Endothelial cell of umbilical vein (primary cell): Measurements from ENCODE around the gene LURAP1L. TPM values are rescaled to one million over a fixed set of nuclear protein-coding genes. Genes with fewer than 3 reads are reported as not detected.

Experiments used
- BruUV-seq: library from RNA; stranded (reverse); fragments of 400-500 nt; replicated peaks from 2 replicates; lab custom pipeline; 2021; lab: Mats Ljungman, UMichigan
- CTCF ChIA-PET: fragments of 300-600, 350-600 bp; sonication (Branson Sonifier 250); formaldehyde crosslinking; loops from one replicate; lab custom pipeline; 2021; ENCODE audit warnings: antibody characterized with exemption, inconsistent platforms; lab: Charles Lee
- POLR2A ChIA-PET: fragments of 300-600, 350-600 bp; sonication (Branson Sonifier 250); formaldehyde crosslinking; loops from one replicate; lab custom pipeline; 2021; ENCODE audit warnings: antibody characterized with exemption, inconsistent platforms; lab: Charles Lee
- DNase-seq: peaks from one replicate; pipeline ENCODE4 v3.0.0-alpha.2; 2011; ENCODE audit warnings: low read depth, low spot score
- FAIRE-seq: peaks from 2 replicates; lab custom pipeline; 2011; peaks lifted over from hg19 to GRCh38; lab: Jason Lieb, UNC
- H2AFZ ChIP-seq: 2 replicates; pipeline ENCODE4 v1.6.0; 2012; ENCODE audit warnings: low read depth, low read length, control low read depth, inconsistent platforms
- H3K27ac ChIP-seq: 2 replicates; pipeline ENCODE4 v1.5.1; 2011; ENCODE audit warnings: low read depth, mild to moderate bottlenecking, control low read depth, low read length, moderate library complexity; ENCODE audit not compliant: insufficient read depth
- H3K27me3 ChIP-seq, 2 experiments: 2 replicates each; pipeline versions ENCODE4 v1.6.0 to v1.6.1; 2011; ENCODE audit warnings: low read length in 2 of 2, mixed read lengths in 1 of 2; ENCODE audit not compliant: control insufficient read depth in 2 of 2, insufficient read depth in 2 of 2
- H3K36me3 ChIP-seq, 2 experiments: 2 replicates in 1 of 2; 3 replicates in 1 of 2; pipeline ENCODE4 v1.5.1; 2011; ENCODE audit warnings: low read length in 2 of 2, mild to moderate bottlenecking in 1 of 2, moderate library complexity in 1 of 2; ENCODE audit not compliant: control insufficient read depth in 2 of 2, insufficient read depth in 2 of 2; ENCODE audit errors: extremely low read depth in 1 of 2
- H3K4me1 ChIP-seq: 3 replicates; pipeline ENCODE4 v1.5.1; 2011; ENCODE audit warnings: mild to moderate bottlenecking, low read length; ENCODE audit not compliant: control insufficient read depth, insufficient read depth; ENCODE audit errors: extremely low read depth
- H3K4me2 ChIP-seq: 2 replicates; pipeline ENCODE4 v1.6.1; 2011; ENCODE audit warnings: low read length, control low read depth, mixed read lengths; ENCODE audit not compliant: insufficient read depth
- H3K4me3 ChIP-seq, 3 experiments: fragments of 200-600 bp in 1 of 3; sonication (generic), shearing (Covaris generic) in 1 of 3; replicated peaks in 1 of 3; 2 replicates each; pipeline ENCODE4 v1.5.1; 2011 to 2016; ENCODE audit warnings: control low read depth in 3 of 3, low read length in 3 of 3, mild to moderate bottlenecking in 2 of 3, inconsistent platforms in 1 of 3, low read depth in 1 of 3, moderate library complexity in 1 of 3; ENCODE audit not compliant: insufficient read depth in 1 of 3
- H3K79me2 ChIP-seq: 2 replicates; pipeline ENCODE4 v1.6.0; 2012; ENCODE audit warnings: low read length, inconsistent platforms; ENCODE audit not compliant: control insufficient read depth, insufficient read depth
- H3K9ac ChIP-seq: replicated peaks from 2 replicates; pipeline ENCODE3; 2011; ENCODE audit warnings: low read length, control low read depth; ENCODE audit not compliant: insufficient read depth; ENCODE audit errors: extremely low read depth
- H3K9me1 ChIP-seq: replicated peaks from 3 replicates; pipeline ENCODE4 v1.6.0; 2011; ENCODE audit warnings: mild to moderate bottlenecking, low read length; ENCODE audit not compliant: control insufficient read depth, insufficient read depth; ENCODE audit errors: extremely low read depth
- H3K9me3 ChIP-seq: replicated peaks from 2 replicates; pipeline ENCODE4 v1.5.1; 2012; ENCODE audit warnings: low read length, inconsistent platforms; ENCODE audit not compliant: control insufficient read depth, insufficient read depth
- H4K20me1 ChIP-seq: replicated peaks from 2 replicates; pipeline ENCODE3; 2011; ENCODE audit warnings: mild to moderate bottlenecking, low read length; ENCODE audit not compliant: control insufficient read depth, insufficient read depth; ENCODE audit errors: extremely low read depth
- EZH2 ChIP-seq: IDR thresholded peaks from 2 replicates; pipeline ENCODE4 v1.6.1; 2012; ENCODE audit warnings: borderline replicate concordance, low read depth, mild to moderate bottlenecking, moderate library complexity, low read length, inconsistent platforms; ENCODE audit not compliant: severe bottlenecking
- FOS ChIP-seq: IDR thresholded peaks from 2 replicates; pipeline ENCODE4 v1.6.1; 2011; ENCODE audit warnings: mild to moderate bottlenecking, low read length, moderate library complexity, borderline replicate concordance; ENCODE audit not compliant: insufficient read depth
- GATA2 ChIP-seq: IDR thresholded peaks from 2 replicates; pipeline ENCODE4 v1.7.0; 2011; ENCODE audit warnings: low read depth, mild to moderate bottlenecking, moderate library complexity, mixed read lengths, low read length; ENCODE audit not compliant: insufficient read length, insufficient read depth
- JUN ChIP-seq: IDR thresholded peaks from 2 replicates; pipeline ENCODE4 v1.6.1; 2011; ENCODE audit warnings: borderline replicate concordance, low read depth; ENCODE audit not compliant: insufficient read length, insufficient read depth
- MYC ChIP-seq: IDR thresholded peaks from one replicate; pipeline ENCODE4 v1.6.1; 2011; ENCODE audit warnings: mild to moderate bottlenecking, low read depth, low read length
- POLR2A ChIP-seq: IDR thresholded peaks from 2 replicates; pipeline ENCODE4 v1.6.1; 2012; ENCODE audit warnings: low read depth, mild to moderate bottlenecking, control low read depth, low read length
- POLR2AphosphoS5 ChIP-seq: IDR thresholded peaks from 2 replicates; pipeline ENCODE4 v1.6.1; 2012; ENCODE audit warnings: low read depth, mild to moderate bottlenecking, control low read depth, low read length, moderate library complexity; ENCODE audit not compliant: insufficient read depth
- dilution Hi-C: fragments of 300-500 bp; cut with MboI; formaldehyde crosslinking; loops from one replicate; pipeline ENCODE4 v1.15.0; 2019; ENCODE audit warnings: low sequenced_read_pairs; ENCODE audit not compliant: extremely low pct_ligation_motif_present
- intact Hi-C: fragments of 100-400 bp; cut with micrococcal nuclease; formaldehyde crosslinking; loops from one replicate; pipeline ENCODE4 v1.10.0; 2022
- polyA plus RNA-seq, 4 experiments: library from polyadenylated mRNA; depleted of rRNA in 3 of 4; stranded (reverse) in 3 of 4; unstranded in 1 of 4; fragments of >200 nt; gene quantifications; 2 replicates each; pipeline versions ENCODE4 v1.2.1 to v1.2.3, GENCODE V29; 2011 to 2012; ENCODE audit warnings: missing spikeins in 1 of 4
- total RNA-seq: library from RNA; stranded (reverse); gene quantifications from 2 replicates; pipeline ENCODE4 v1.2.3, GENCODE V29; 2021
- TF ChIP-seq, protein P1 (sequence below): IDR thresholded peaks from 2 replicates; pipeline ENCODE4 v1.6.1; 2011; ENCODE audit not compliant: insufficient read depth, insufficient read length
- TF ChIP-seq, protein P2 (sequence below), 2 donors: IDR thresholded peaks; 1 replicate in 1 of 2; 2 replicates in 1 of 2; pipeline ENCODE4 v1.5.1; 2011; ENCODE audit warnings: low read length in 2 of 2, mild to moderate bottlenecking in 2 of 2, moderate library complexity in 2 of 2, control low read depth in 1 of 2, inconsistent platforms in 1 of 2, low read depth in 1 of 2; ENCODE audit not compliant: insufficient read depth in 1 of 2; ENCODE audit errors: extremely low read depth in 1 of 2

LURAP1L gene
- total and polyA plus RNA-seq, 2 donors (not counting 3 experiments of a cell fraction or from before 2014, with no cell fraction given): 1.5 to 3.3 TPM

DNA sequence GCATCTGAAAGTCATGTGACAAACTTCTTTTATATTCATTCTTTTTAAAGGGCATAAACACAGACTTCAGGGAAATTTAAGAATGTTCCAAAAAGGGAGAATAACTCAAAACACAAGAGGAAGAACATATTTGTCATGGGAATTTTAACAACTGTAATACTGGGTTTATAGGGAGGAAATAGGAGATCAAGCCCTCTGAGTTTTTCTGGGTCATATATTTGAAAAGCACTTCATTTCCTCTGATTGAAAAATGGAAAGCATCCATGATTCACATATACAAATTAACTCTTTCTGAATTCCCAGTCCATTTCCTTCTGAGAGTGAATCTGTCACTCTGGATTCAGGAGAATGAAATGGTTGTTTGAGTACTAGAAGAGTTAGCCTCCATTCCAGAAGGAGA, 26.8 kb downstream of the LURAP1L start:
- Histone ChIP-seq H3K27me3 (no peaks in the 10 kb centered on the region), H3K4me3 (no peak overlapping the region), H2AFZ (peak overlapping the region; percentile 44), H3K27ac (no peak overlapping the region), H3K79me2 (no peaks in the 10 kb centered on the region), H4K20me1 (no peaks in the 10 kb centered on the region), H3K36me3 (no peaks in the 10 kb centered on the region), H3K9me3 (no peaks in the 10 kb centered on the region), H3K4me1 (peaks cover 10% of the 10 kb centered on the region), H3K4me2 (no peak overlapping the region), H3K9ac (no peak overlapping the region), H3K9me1 (no peaks in the 10 kb centered on the region)
- dilution Hi-C loops (no loop called here), intact Hi-C loops (loop anchor here (2.0 kb wide), 1 partner anchor 25 kb away; no protein-coding TSS in a partner anchor)
- FAIRE-seq (no peak), DNase-seq (peak; percentile 56)
- BruUV-seq: no TSS peak
- POLR2A ChIA-PET: no interaction called here
- CTCF ChIA-PET: interaction anchor here (0.8 to 2.2 kb wide), 2 partner anchors 12 to 25 kb away, joined by 3 to 5 read pairs; no protein-coding TSS in a partner anchor
- TF ChIP-seq, protein P1, sequence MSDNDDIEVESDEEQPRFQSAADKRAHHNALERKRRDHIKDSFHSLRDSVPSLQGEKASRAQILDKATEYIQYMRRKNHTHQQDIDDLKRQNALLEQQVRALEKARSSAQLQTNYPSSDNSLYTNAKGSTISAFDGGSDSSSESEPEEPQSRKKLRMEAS: no peak
- no peak for TF ChIP-seq FOS
- no peak for TF ChIP-seq POLR2AphosphoS5
- no peak for TF ChIP-seq MYC
- TF ChIP-seq EZH2: no peak
- no peak for TF ChIP-seq POLR2A
- no peak for TF ChIP-seq GATA2

DNA sequence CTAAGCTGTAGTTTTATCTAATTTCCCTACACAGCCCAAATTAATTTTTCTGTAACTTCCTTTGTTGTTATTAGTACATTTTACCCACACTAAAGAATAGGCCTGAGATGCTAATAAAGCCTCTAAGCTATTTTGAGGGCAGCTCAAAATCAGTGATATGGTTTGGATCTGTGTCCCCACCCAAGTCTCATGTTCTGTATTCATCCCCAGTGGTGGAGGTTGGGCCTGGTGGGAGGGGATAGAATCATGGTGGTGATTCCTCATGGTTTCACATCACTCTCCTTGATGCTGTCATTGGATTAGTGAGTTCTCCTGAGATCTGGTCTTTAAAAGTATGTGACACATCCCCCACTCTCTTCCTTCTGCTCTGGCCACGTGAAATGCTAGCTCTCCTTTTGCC, 27.3 kb downstream of the LURAP1L start:
- H4K20me1 ChIP-seq: no peaks in the 10 kb centered on the region
- intact Hi-C loops (no loop called here), dilution Hi-C loops (no loop called here)
- peak overlapping the region; percentile 44 for H2AFZ ChIP-seq
- no peaks in the 10 kb centered on the region for H3K27me3 ChIP-seq
- no peak for TF ChIP-seq JUN
- TF ChIP-seq GATA2: no peak
- no peak for TF ChIP-seq FOS
- TF ChIP-seq EZH2: no peak
- TF ChIP-seq POLR2A: no peak
- no peak for TF ChIP-seq MYC
- TF ChIP-seq, protein P1: no peak
- no peak for TF ChIP-seq POLR2AphosphoS5
- TF ChIP-seq, protein P2, sequence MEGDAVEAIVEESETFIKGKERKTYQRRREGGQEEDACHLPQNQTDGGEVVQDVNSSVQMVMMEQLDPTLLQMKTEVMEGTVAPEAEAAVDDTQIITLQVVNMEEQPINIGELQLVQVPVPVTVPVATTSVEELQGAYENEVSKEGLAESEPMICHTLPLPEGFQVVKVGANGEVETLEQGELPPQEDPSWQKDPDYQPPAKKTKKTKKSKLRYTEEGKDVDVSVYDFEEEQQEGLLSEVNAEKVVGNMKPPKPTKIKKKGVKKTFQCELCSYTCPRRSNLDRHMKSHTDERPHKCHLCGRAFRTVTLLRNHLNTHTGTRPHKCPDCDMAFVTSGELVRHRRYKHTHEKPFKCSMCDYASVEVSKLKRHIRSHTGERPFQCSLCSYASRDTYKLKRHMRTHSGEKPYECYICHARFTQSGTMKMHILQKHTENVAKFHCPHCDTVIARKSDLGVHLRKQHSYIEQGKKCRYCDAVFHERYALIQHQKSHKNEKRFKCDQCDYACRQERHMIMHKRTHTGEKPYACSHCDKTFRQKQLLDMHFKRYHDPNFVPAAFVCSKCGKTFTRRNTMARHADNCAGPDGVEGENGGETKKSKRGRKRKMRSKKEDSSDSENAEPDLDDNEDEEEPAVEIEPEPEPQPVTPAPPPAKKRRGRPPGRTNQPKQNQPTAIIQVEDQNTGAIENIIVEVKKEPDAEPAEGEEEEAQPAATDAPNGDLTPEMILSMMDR (IDR thresholded peaks at IDR 0.05; ENCODE audit: extremely low read depth in 1 of 2, insufficient read depth in 1 of 2, low read depth in 1 of 2, low read length in 2 of 2): no peak
- no peak overlapping the region for H3K4me2 ChIP-seq
- DNase-seq (no peak), FAIRE-seq (no peak)
- ChIA-PET POLR2A (no interaction called here), CTCF (interaction anchor here (0.8 to 2.2 kb wide), 2 partner anchors 12 to 26 kb away, joined by 3 to 5 read pairs; no protein-coding TSS in a partner anchor)
- no peaks in the 10 kb centered on the region for H3K36me3 ChIP-seq
- H3K27ac ChIP-seq: no peak overlapping the region
- no peaks in the 10 kb centered on the region for H3K79me2 ChIP-seq
- no TSS peak for BruUV-seq
- H3K4me3 ChIP-seq: no peak overlapping the region
- no peaks in the 10 kb centered on the region for H3K9me3 ChIP-seq
- no peaks in the 10 kb centered on the region for H3K9me1 ChIP-seq
- H3K4me1 ChIP-seq: peaks cover 10% of the 10 kb centered on the region
- no peak overlapping the region for H3K9ac ChIP-seq
